RKO (cell line): ENCODE measurements around the gene ZNF681.
"Not testable (repeated sequence)": the region's sequence is repeated elsewhere in the genome, so short reads cannot be mapped to it uniquely, and the experiment has no call there.

ENCODE experiments used
- DNase-seq: peaks from one replicate; pipeline ENCODE4 v3.0.0-alpha.2; 2016; ENCODE audit warnings: low spot score

ZNF681 gene

GRCh38 chr19:23758187-23759074, at the start of gene ZNF681:
Gene ZNF681 (minus strand): TSS chr19:23758891. CDS start chr19:23758749, 142 bp downstream.
- peak; percentile 89 for DNase-seq

- no peak for DNase-seq
Measured at GRCh38 chr19:23804676-23805075, 46.0 kb upstream of the ZNF681 start.

GRCh38 chr19:23802290-23802689, 43.6 kb upstream of the ZNF681 start:
- no peak for DNase-seq

GRCh38 chr19:23801803-23802202, 43.1 kb upstream of the ZNF681 start:
- no peak for DNase-seq

GRCh38 chr19:23800868-23801267, 42.2 kb upstream of the ZNF681 start:
- no peak for DNase-seq

GRCh38 chr19:23800271-23800670, 41.6 kb upstream of the ZNF681 start:
- DNase-seq, result no peak

GRCh38 chr19:23799321-23799720, 40.6 kb upstream of the ZNF681 start:
- no peak for DNase-seq

GRCh38 chr19:23795462-23795861, 36.8 kb upstream of the ZNF681 start:
- no peak for DNase-seq

GRCh38 chr19:23792784-23793183, 34.1 kb upstream of the ZNF681 start:
- DNase-seq, result no peak

GRCh38 chr19:23790641-23791488, 32.2 kb upstream of the ZNF681 start:
- DNase-seq, result no peak

- DNase-seq, result no peak
Measured at GRCh38 chr19:23789246-23789645, 30.6 kb upstream of the ZNF681 start.

- DNase-seq, result no peak
Measured at GRCh38 chr19:23788411-23788810, 29.7 kb upstream of the ZNF681 start.

GRCh38 chr19:23787106-23787505, 28.4 kb upstream of the ZNF681 start:
- DNase-seq, result peak; percentile 36

GRCh38 chr19:23785982-23786381, 27.3 kb upstream of the ZNF681 start:
- DNase-seq, result no peak

GRCh38 chr19:23784274-23784673, 25.6 kb upstream of the ZNF681 start:
- DNase-seq, result no peak

GRCh38 chr19:23783636-23784035, 24.9 kb upstream of the ZNF681 start:
- DNase-seq, result no peak

- no peak for DNase-seq
Measured at GRCh38 chr19:23779645-23780044, 21.0 kb upstream of the ZNF681 start.

- DNase-seq, result no peak
Measured at GRCh38 chr19:23778566-23778965, 19.9 kb upstream of the ZNF681 start.

- not testable (repeated sequence) for DNase-seq
Measured at GRCh38 chr19:23778036-23778435, 19.3 kb upstream of the ZNF681 start.

GRCh38 chr19:23777216-23777615, 18.5 kb upstream of the ZNF681 start:
- no peak for DNase-seq

- DNase-seq, result no peak
Measured at GRCh38 chr19:23776507-23777205, 18.0 kb upstream of the ZNF681 start.

- DNase-seq, result no peak
Measured at GRCh38 chr19:23774524-23774971, 15.9 kb upstream of the ZNF681 start.
